Liver (tissue), 9 donors: ENCODE data around the gene PLCB1. TPM values are rescaled to one million over a fixed set of nuclear protein-coding genes. Genes with fewer than 3 reads are reported as not detected.

Source experiments
- DNase-seq: peaks from one replicate; pipeline ENCODE4 v3.0.0-alpha.2; 2017; ENCODE audit warnings: low spot score
- H3K27ac ChIP-seq, 2 donors: one replicate each; pipeline ENCODE4 v1.7.0; 2013; ENCODE audit warnings: inconsistent platforms in 2 of 2, low read length in 2 of 2, control low read depth in 1 of 2, low read depth in 1 of 2, mild to moderate bottlenecking in 1 of 2
- H3K27me3 ChIP-seq, 4 donors: one replicate each; pipeline versions ENCODE4 v1.6.1 to v1.7.0; 2013; ENCODE audit warnings: low read length in 3 of 4, inconsistent platforms in 1 of 4, mild to moderate bottlenecking in 1 of 4, moderate library complexity in 1 of 4; ENCODE audit not compliant: control insufficient read depth in 4 of 4, insufficient read depth in 4 of 4
- H3K36me3 ChIP-seq, 4 donors: one replicate each; pipeline versions ENCODE4 v1.6.1 to v1.7.0; 2013; ENCODE audit warnings: low read length in 3 of 4, mild to moderate bottlenecking in 3 of 4, low read depth in 1 of 4, moderate library complexity in 1 of 4; ENCODE audit not compliant: control insufficient read depth in 4 of 4, insufficient read depth in 3 of 4
- H3K4me1 ChIP-seq, 4 donors: one replicate each; pipeline versions ENCODE4 v1.6.1 to v1.7.0; 2013; ENCODE audit warnings: low read length in 3 of 4, mild to moderate bottlenecking in 3 of 4, moderate library complexity in 1 of 4; ENCODE audit not compliant: control insufficient read depth in 4 of 4, insufficient read depth in 4 of 4
- H3K4me3 ChIP-seq, 3 donors: one replicate each; pipeline versions ENCODE4 v1.6.1 to v1.7.0; 2013; ENCODE audit warnings: low read length in 3 of 3, control low read depth in 1 of 3, low read depth in 1 of 3, mild to moderate bottlenecking in 1 of 3
- H3K9ac ChIP-seq, 2 donors: one replicate each; pipeline ENCODE4 v1.7.0; 2013; ENCODE audit warnings: low read length in 2 of 2, mild to moderate bottlenecking in 2 of 2, moderate library complexity in 2 of 2, control low read depth in 1 of 2, low read depth in 1 of 2
- H3K9me3 ChIP-seq, 4 donors: one replicate each; pipeline versions ENCODE4 v1.6.1 to v1.7.0; 2013; ENCODE audit warnings: low read length in 3 of 4; ENCODE audit not compliant: control insufficient read depth in 4 of 4
- ATF3 ChIP-seq: IDR thresholded peaks from 2 replicates; pipeline ENCODE4 v1.6.1; 2016; ENCODE audit warnings: antibody characterized with exemption
- CTCF ChIP-seq: fragments of 150-350 bp; IDR thresholded peaks from 2 replicates; pipeline ENCODE4 v1.5.1; 2017; ENCODE audit warnings: improper control_type of control experiment, low read depth, low read length; ENCODE audit not compliant: missing input control
- EGR1 ChIP-seq, 2 donors: IDR thresholded peaks; 2 replicates each; pipeline ENCODE4 v1.6.1; 2016 to 2018; ENCODE audit warnings: antibody characterized with exemption in 2 of 2, low read depth in 2 of 2
- FOXA1 ChIP-seq: IDR thresholded peaks from 2 replicates; pipeline ENCODE4 v1.6.1; 2016; ENCODE audit warnings: antibody characterized with exemption
- FOXA2 ChIP-seq: IDR thresholded peaks from 2 replicates; pipeline ENCODE4 v1.6.1; 2016; ENCODE audit warnings: antibody characterized with exemption
- GABPA ChIP-seq, 2 donors: IDR thresholded peaks in 1 of 2; conservative IDR thresholded peaks in 1 of 2; 2 replicates each; pipeline ENCODE4 v1.6.1; 2016; ENCODE audit warnings: antibody characterized with exemption in 2 of 2, mild to moderate bottlenecking in 1 of 2, moderate library complexity in 1 of 2
- HNF4A ChIP-seq, 2 donors: conservative IDR thresholded peaks; 2 replicates each; pipeline ENCODE4 v1.6.1; 2016; ENCODE audit warnings: antibody characterized with exemption in 2 of 2, mild to moderate bottlenecking in 2 of 2
- HNF4G ChIP-seq: IDR thresholded peaks from 2 replicates; pipeline ENCODE4 v1.6.1; 2016; ENCODE audit warnings: antibody characterized with exemption
- JUND ChIP-seq, 2 donors: IDR thresholded peaks; 2 replicates each; pipeline ENCODE4 v1.6.1; 2016; ENCODE audit warnings: antibody characterized with exemption in 2 of 2
- MAX ChIP-seq: IDR thresholded peaks from 2 replicates; pipeline ENCODE4 v1.6.1; 2016; ENCODE audit warnings: antibody characterized with exemption
- NR2F2 ChIP-seq: IDR thresholded peaks from 2 replicates; pipeline ENCODE4 v1.6.1; 2016; ENCODE audit warnings: antibody characterized with exemption
- RAD21 ChIP-seq, 2 donors: IDR thresholded peaks; 2 replicates each; pipeline ENCODE4 v1.6.1; 2016; ENCODE audit warnings: antibody characterized with exemption in 2 of 2, mild to moderate bottlenecking in 2 of 2
- REST ChIP-seq: IDR thresholded peaks from 2 replicates; pipeline ENCODE4 v1.6.1; 2016; ENCODE audit warnings: antibody characterized with exemption, mild to moderate bottlenecking
- RXRA ChIP-seq, 2 donors: IDR thresholded peaks; 2 replicates each; pipeline ENCODE4 v1.6.1; 2017 to 2018; ENCODE audit warnings: antibody characterized with exemption in 2 of 2, mild to moderate bottlenecking in 1 of 2
- SP1 ChIP-seq: IDR thresholded peaks from 2 replicates; pipeline ENCODE4 v1.6.1; 2018; ENCODE audit warnings: antibody characterized with exemption, mild to moderate bottlenecking
- TAF1 ChIP-seq: conservative IDR thresholded peaks from 2 replicates; pipeline ENCODE4 v1.6.1; 2016; ENCODE audit warnings: antibody characterized with exemption, mild to moderate bottlenecking
- YY1 ChIP-seq: IDR thresholded peaks from 2 replicates; pipeline ENCODE4 v1.6.1; 2016; ENCODE audit warnings: antibody characterized with exemption, mild to moderate bottlenecking
- ZBTB33 ChIP-seq: IDR thresholded peaks from 2 replicates; pipeline ENCODE4 v1.6.1; 2016; ENCODE audit warnings: antibody characterized with exemption
- WGBS: extraction: QIAGEN DNeasy Blood & Tissue Kit; methylation state at CpG from one replicate; pipeline ENCODE4 v1.1.7; 2013; 5-methylcytosine and 5-hydroxymethylcytosine counted together
- polyA plus RNA-seq, 2 donors: library from polyadenylated mRNA; stranded (reverse) in 1 of 2; unstranded in 1 of 2; fragments of 200-250 nt in 1 of 2; fragments of >200 nt in 1 of 2; fragmentation: Nextera tagmentation in 1 of 2; extraction: Ambion mirVana in 1 of 2; gene quantifications; one replicate each; pipeline versions ENCODE4 v1.2.1 to v1.2.3, GENCODE V29; 2013 to 2015
- total RNA-seq, 2 donors: library from RNA; depleted of rRNA; stranded (reverse); fragments of >200 nt; gene quantifications; one replicate each; pipeline ENCODE4 v1.2.3, GENCODE V29; 2014
- donor health status: healthy.
- donor health status: healthy.
- donor health status: healthy.
- donor health status: healthy.
- donor health status: healthy.

PLCB1 gene
- total and polyA plus RNA-seq, 4 donors, result 3.7 to 13.5 (median 5.9) TPM

- Histone ChIP-seq H3K9me3 (peaks cover 0 to 3% (median 0%) of the 10 kb centered on the region in 4 donors), H3K36me3 (no peaks in the 10 kb centered on the region), H3K27me3 (no peaks in the 10 kb centered on the region), H3K9ac (no peak overlapping the region), H3K27ac (no peak overlapping the region), H3K4me3 (no peak overlapping the region), H3K4me1 (no peaks in the 10 kb centered on the region)
- no peak for DNase-seq
- TF ChIP-seq SP1 (no peak), HNF4G (no peak), NR2F2 (no peak), FOXA2 (no peak), JUND (IDR thresholded peaks at IDR 0.05) (no peak), REST (no peak), ATF3 (no peak), TAF1 (no peak), MAX (no peak), RXRA (IDR thresholded peaks at IDR 0.05) (no peak), HNF4A (conservative IDR thresholded peaks at IDR 0.05) (no peak), EGR1 (IDR thresholded peaks at IDR 0.05; ENCODE audit: low read depth in 2 of 2) (no peak), RAD21 (IDR thresholded peaks at IDR 0.05) (no peak), CTCF (no peak), FOXA1 (no peak), ZBTB33 (no peak), YY1 (no peak), GABPA (IDR thresholded peaks at IDR 0.05 in 1 of 2, conservative IDR thresholded peaks at IDR 0.05 in 1 of 2) (no peak)
- WGBS, result 93% methylated on average over 2 of the region's 2 CpGs
Observed at GRCh38 chr20:8693709-8694108, 561.6 kb downstream of the PLCB1 start.

GRCh38 chr20:8700756-8701155 lies 568.7 kb downstream of the PLCB1 start:
- no peaks in the 10 kb centered on the region for H3K9me3 ChIP-seq
- no peak for DNase-seq
- no peak overlapping the region for H3K9ac ChIP-seq
- TF ChIP-seq RAD21 (IDR thresholded peaks at IDR 0.05) (no peak), REST (no peak), NR2F2 (no peak), SP1 (no peak)
- H3K4me1 ChIP-seq, result no peaks in the 10 kb centered on the region
- H3K27me3 ChIP-seq, result no peaks in the 10 kb centered on the region
- WGBS, result 90% methylated on average over 2 of the region's 2 CpGs
- no peaks in the 10 kb centered on the region for H3K36me3 ChIP-seq
- no peak overlapping the region for H3K27ac ChIP-seq
- no peak overlapping the region for H3K4me3 ChIP-seq
